ENCODE results near the gene COQ9.
"Not testable (repeated sequence)": the region's sequence is repeated elsewhere in the genome, so short reads cannot be mapped to it uniquely, and the experiment has no call there.

COQ9 gene

GRCh38 chr16:57498031-57498430, 50.8 kb downstream of the COQ9 start:
- Histone ChIP-seq H3K9me3 (ENCODE audit: control insufficient read depth, insufficient read depth, low read depth, low read length) (no peaks in the 10 kb centered on the region), H3K4me3 (ENCODE audit: low read depth, low read length) (no peak overlapping the region), H3K27ac (ENCODE audit: extremely low read depth, low read depth, low read length) (no peak overlapping the region), H3K4me1 (ENCODE audit: control insufficient read depth, insufficient read depth, low read length) (no peaks in the 10 kb centered on the region), H3K36me3 (ENCODE audit: control insufficient read depth in 2 of 2, insufficient read depth in 1 of 2, low read length in 2 of 2) (no peaks in the 10 kb centered on the region)
- ChIA-PET CTCF (interaction anchor here (0.6 to 0.7 kb wide), 2 partner anchors 7 to 21 kb away, joined by 3 read pairs; no protein-coding TSS in a partner anchor), POLR2A (no interaction called here)
- TF ChIP-seq ZNF214 (tag by site-specific recombination; IDR thresholded peaks at IDR 0.05; ENCODE audit: borderline replicate concordance) (no peak), ZNF449 (tag by site-specific recombination; IDR thresholded peaks at IDR 0.05) (no peak), ZNF623 (tag by site-specific recombination; IDR thresholded peaks at IDR 0.05) (no peak), ZNF548 (tag by site-specific recombination; IDR thresholded peaks at IDR 0.05) (no peak), HOXC10 (CRISPR knock-in tag; IDR thresholded peaks at IDR 0.05) (no peak), ZNF473 (tag by site-specific recombination; IDR thresholded peaks at IDR 0.05) (no peak), ZNF423 (tag by site-specific recombination; IDR thresholded peaks at IDR 0.05) (no peak), PRDM1 (tag by site-specific recombination; IDR thresholded peaks at IDR 0.05) (no peak), ZNF121 (tag by site-specific recombination; IDR thresholded peaks at IDR 0.05) (no peak), ZNF184 (tag by site-specific recombination; IDR thresholded peaks at IDR 0.05) (no peak), HIC1 (tag by site-specific recombination; IDR thresholded peaks at IDR 0.05) (no peak)

- CTCF ChIA-PET; H3K9me3 ChIP-seq (ENCODE audit: control insufficient read depth, insufficient read depth, low read depth, low read length); H3K4me3 ChIP-seq (ENCODE audit: low read depth, low read length); H3K27ac ChIP-seq (ENCODE audit: extremely low read depth, low read depth, low read length); H3K36me3 ChIP-seq (ENCODE audit: control insufficient read depth in 2 of 2, insufficient read depth in 1 of 2, low read length in 2 of 2); H3K4me1 ChIP-seq (ENCODE audit: control insufficient read depth, insufficient read depth, low read length): not testable (repeated sequence)
- POLR2A ChIA-PET: interaction anchor here (0.7 kb wide), 1 partner anchor 38 kb away, joined by 6 read pairs; no protein-coding TSS in a partner anchor
Observed at GRCh38 chr16:57499941-57500340, 52.7 kb downstream of the COQ9 start.

- TF ChIP-seq ZNF555 (tag by site-specific recombination; conservative IDR thresholded peaks at IDR 0.05) (no peak), ZNF768 (tag by site-specific recombination; IDR thresholded peaks at IDR 0.05) (no peak)
- H3K27ac ChIP-seq (ENCODE audit: extremely low read depth, low read depth, low read length): no peak overlapping the region
- no peak overlapping the region for H3K4me3 ChIP-seq (ENCODE audit: low read depth, low read length)
- H3K9me3 ChIP-seq (ENCODE audit: control insufficient read depth, insufficient read depth, low read depth, low read length): no peaks in the 10 kb centered on the region
- H3K4me1 ChIP-seq (ENCODE audit: control insufficient read depth, insufficient read depth, low read length): no peaks in the 10 kb centered on the region
- ChIA-PET CTCF (interaction anchor here (0.6 to 1.0 kb wide), 2 partner anchors 18 to 696 kb away, joined by 3 to 4 read pairs; no protein-coding TSS in a partner anchor), POLR2A (interaction anchor here (0.7 kb wide), 2 partner anchors 38 to 140 kb away, joined by 4 to 6 read pairs; no protein-coding TSS in a partner anchor)
- no peaks in the 10 kb centered on the region for H3K36me3 ChIP-seq (ENCODE audit: control insufficient read depth in 2 of 2, insufficient read depth in 1 of 2, low read length in 2 of 2)
Observed at GRCh38 chr16:57500578-57501111, 53.4 kb downstream of the COQ9 start.

GRCh38 chr16:57501492-57501891, 54.2 kb downstream of the COQ9 start:
- no peaks in the 10 kb centered on the region for H3K4me1 ChIP-seq (ENCODE audit: control insufficient read depth, insufficient read depth, low read length)
- H3K36me3 ChIP-seq (ENCODE audit: control insufficient read depth in 2 of 2, insufficient read depth in 1 of 2, low read length in 2 of 2): no peaks in the 10 kb centered on the region
- no peak overlapping the region for H3K27ac ChIP-seq (ENCODE audit: extremely low read depth, low read depth, low read length)
- no peak overlapping the region for H3K4me3 ChIP-seq (ENCODE audit: low read depth, low read length)
- H3K9me3 ChIP-seq (ENCODE audit: control insufficient read depth, insufficient read depth, low read depth, low read length): no peaks in the 10 kb centered on the region
- POLR2A ChIA-PET: interaction anchor here (0.7 kb wide), 1 partner anchor 11 kb away, joined by 5 read pairs; no protein-coding TSS in a partner anchor
- CTCF ChIA-PET: interaction anchor here (0.6 kb wide), 1 partner anchor 695 kb away, joined by 4 read pairs; no protein-coding TSS in a partner anchor
- TF ChIP-seq ZNF140 (tag by site-specific recombination; IDR thresholded peaks at IDR 0.05) (no peak), KLF7 (tag by site-specific recombination; IDR thresholded peaks at IDR 0.05; ENCODE audit: borderline replicate concordance) (no peak), ZNF621 (tag by site-specific recombination; IDR thresholded peaks at IDR 0.05) (no peak), ZNF629 (tag by site-specific recombination; IDR thresholded peaks at IDR 0.05) (no peak)
